GM21381 (cell line): ENCODE data around the gene CDK18.
"Not testable (repeated sequence)": the region's sequence is repeated elsewhere in the genome, so short reads cannot be mapped to it uniquely, and the experiment has no call there.

Experiments used
- ATAC-seq: cut with Tn5 transposase; IDR thresholded peaks from one replicate; pipeline ENCODE4 v1.9.1; 2021; ENCODE audit warnings: mild to moderate bottlenecking, moderate library complexity; ENCODE audit not compliant: unreplicated experiment

Gene CDK18

DNA sequence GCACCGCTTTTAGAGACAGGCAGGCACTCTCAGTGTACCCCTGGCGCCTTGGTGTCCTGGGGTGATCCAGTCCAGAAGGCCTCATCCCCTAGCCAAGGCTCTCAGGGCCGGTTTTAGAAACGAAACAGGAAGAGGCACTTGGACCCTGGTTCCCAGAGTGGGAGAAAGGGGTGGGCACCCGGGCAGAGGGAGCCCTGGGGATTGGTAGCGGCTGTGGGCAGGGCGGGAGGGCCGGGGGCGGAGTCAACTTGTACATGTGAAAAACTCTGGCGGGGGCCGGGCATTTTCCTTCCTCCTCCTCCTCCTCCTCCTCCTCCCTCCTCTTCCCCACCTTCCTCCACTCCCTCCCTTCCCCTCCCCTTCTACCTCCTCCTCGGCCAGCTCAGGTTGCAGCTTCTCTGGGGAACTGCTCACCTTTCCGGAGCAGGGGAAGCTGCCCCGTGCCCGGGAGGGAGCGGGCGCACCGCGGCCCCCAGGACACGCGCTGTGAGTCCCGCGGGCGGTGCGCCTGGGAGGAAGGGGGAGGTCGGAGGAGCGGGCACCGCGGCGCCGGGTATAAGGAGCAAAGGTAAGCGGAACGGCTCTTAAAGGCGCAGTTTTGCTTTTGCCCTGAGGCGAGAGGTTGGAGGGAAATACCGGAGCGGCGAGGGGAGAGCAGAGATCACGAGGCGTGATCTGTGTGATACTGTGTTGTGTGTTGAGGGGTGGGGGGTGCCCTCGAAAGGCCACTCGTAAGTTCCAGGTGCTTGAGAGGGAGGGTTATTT lies at the start of gene CDK18:
TSS of gene CDK18 (plus strand) at position 359 of the 765 bp plus-strand sequence. CDS start 18,499 bp downstream, outside the sequence.
- no peak for ATAC-seq

DNA sequence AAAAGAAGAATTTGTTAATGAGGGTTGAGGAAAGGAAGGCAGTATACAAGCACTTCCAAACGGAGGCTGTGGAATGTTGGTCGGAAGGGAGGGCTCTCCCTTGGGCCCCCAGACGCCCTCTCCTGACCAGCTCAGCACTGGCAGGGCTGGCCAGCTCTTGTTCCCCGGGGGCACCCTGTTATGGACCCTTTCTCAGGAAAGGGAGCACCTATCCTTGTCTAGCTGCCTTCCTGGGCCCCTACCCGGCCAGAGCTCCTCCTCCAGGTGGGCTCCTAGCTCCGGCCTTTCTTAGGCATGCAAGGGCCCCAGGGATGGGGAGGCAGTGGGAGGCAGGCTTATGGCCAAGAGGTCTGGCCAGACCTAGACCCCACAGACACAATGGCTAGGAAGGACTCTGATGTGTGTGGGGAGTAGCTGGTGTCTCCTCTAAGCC lies 49.5 kb upstream of the CDK18 start:
- ATAC-seq: no peak

DNA sequence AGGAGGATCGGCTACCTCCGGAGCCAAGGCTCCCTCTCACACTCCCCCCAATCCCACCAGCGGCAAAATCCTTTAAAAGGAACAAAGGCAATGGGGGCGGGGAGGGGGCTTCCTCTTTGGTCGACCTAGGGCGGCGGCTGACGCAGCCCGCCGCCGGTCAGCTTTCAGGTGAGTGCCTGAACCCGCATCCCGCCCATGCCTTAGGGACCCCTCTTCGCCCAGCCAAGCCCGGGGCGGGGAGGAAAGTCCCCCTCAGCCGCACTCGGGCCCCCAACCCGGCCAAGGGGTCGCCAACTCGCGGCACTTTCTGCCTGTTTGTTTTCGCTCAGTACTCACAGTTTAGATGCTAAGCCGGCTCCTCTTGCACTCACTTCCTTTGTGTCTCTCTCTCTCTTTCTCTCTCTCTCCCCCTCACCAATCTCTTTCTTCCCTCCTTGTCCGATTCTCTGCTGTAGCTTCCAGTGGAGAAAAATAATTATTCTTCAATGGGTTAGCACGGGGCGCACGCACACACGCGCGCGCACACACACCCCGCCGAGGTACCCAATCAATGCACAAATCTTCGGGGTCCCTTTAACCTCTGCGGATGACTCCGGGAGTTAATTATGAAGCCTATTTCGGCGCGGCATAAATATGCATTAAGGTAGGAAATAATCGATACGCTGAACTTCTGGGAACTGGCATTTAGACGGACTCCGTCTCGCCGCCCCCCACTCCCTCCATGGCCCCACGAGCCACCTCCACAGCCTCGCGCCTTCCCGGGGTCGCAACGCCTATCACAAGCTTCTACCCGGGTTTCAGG lies 48.7 kb upstream of the CDK18 start, which contains the start of gene BLACAT1:
TSS of gene BLACAT1 (minus strand) at position 465 of the 802 bp plus-strand sequence.
- ATAC-seq: no peak

DNA sequence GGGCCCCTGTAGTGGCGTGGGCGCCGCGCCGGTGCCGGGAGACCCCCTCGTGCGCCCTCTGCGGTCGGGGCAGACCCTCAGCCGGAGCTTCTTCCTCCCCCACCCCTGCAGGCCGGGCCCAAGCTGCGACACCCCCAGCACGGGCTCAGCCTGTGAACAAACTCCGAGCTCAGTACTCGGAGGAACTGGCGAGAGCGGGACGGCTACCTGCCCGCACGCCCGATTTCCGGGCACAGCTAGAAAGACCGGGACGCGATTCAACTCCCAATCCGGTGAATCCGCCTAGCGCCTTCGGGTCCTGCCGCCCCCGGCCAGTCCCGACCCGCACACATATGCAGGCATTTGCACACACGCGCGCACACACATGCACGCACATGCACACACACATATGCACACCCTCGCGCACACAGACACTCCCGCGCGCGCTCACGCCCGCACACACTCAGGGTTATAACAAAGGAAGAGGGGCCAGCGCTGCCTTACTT lies 48.0 kb upstream of the CDK18 start:
- ATAC-seq: no peak

DNA sequence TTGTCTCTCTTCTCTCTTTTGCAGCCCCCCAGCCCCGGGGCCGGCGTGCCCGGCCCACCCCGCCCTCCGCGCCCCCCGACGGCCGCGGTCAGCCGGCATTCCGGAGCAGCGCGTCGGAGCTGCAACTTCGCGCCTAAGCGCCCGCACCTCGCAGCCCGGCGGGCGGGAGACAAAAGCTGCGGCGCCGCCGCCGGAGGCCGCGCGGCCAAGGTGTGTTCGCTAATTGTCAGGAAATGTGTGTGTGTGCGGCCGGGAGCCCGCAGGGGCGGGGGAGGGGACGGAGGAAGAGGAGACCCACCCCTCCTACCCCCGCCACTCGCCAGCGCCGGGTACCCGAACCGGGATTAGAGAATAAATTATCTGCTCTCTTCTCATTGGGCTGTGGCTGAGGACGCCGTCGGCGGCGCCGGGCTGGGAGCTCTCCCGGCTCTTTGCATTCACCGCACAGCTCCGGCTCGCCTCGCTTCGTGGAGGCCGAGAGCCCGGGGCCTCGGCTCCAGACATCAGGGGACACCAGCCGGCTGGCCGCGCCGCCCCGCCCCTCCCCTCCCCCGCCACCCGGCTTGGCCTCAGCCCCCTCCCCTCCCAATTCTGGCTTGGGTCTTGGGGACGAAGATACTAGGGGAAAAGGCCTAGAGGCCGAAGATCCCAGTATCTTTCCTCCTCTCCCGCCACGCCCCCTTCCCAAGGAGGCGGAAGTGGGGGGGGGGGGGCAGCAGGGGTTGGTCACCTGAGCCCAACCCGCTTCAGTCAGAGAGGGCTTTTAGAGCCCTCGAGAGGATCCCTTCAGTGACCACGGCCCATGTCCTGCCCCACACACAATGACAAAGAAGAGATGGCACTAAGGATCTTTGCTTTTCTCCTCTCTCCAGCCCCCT lies 47.4 kb upstream of the CDK18 start:
- ATAC-seq: no peak

DNA sequence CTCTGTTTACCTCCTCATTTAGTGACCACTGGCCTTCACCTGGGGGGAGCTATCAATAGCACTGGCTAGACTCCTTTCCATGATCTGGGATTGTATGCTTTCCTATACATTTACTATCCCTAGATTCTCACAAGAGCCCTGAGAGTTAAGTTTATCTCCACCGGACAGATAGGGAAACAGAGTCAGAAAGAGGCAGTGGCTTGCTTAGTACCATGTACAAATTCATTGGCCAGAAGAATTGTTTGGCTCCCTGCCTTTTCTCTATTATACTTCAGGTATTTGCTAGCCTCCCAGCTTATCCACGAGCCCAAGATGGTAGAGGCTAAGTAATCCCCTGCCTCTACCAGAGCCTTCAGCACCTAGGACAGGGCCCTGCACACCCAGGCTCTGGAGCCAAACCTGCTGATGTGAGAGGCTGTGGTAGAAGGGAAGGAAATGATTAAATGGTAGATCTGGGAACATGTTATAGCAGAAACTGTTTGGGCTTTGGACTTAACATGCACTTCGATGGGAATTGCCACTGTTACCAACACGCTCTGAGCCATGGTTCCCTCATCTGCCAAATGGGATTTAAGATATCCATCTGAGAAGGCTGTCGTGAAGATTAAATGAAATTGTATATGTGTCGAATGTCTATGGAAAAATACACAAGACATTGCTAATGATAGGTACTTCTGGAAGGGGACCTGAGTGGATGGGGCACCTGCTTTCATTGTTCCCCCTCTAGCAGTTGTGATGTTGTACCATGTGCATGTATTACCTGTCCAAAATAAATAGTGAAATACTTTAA lies 45.5 kb upstream of the CDK18 start:
- no peak for ATAC-seq

DNA sequence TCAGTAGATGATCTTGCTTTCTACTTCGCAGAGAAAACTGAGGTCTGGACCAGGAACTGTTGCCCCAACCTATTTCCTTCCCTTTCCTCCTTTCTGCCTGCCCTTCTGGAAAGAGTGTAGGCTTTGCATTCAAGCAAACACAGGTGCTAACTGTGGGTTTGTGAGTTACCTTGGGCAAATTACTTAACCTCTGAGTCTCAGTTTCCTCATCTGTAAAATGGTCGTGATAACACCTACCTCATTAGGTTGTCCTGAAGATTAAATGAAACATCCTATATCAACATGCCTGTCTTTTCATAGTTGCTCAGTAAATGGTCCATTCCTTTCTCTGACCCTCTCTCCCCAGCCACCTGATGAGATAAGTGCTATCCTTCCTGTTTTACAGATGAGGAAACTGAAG lies 39.1 kb upstream of the CDK18 start:
- ATAC-seq: no peak

DNA sequence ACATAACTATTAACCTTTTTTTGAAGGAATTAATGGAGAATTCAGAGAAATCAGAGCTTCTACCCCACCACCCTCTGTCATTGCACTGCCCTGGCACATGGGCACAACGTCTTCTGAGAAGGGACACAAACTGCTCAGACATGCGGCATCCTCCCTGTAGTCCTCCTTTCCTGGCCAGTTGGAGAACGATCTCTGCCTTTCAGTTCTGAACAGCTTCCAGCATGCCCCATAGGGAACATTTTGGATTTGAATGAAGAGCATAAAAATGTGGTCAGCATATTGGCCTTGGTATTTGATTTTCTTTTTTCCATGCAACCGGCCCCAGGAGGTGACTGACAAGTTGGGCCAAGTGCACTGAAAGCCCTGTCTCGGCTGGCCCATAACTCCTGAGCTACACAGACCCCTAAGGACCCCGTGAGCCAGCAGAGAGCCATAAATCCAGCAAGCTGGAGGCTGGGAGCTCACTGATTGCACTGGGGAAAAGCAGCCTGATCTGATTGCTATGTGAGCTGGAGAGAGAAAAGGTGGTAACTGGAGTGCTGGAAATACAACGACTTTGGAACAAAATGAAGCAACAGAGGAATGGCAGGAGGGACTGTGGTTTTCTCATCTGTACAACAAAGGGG lies 37.8 kb upstream of the CDK18 start:
- no peak for ATAC-seq

DNA sequence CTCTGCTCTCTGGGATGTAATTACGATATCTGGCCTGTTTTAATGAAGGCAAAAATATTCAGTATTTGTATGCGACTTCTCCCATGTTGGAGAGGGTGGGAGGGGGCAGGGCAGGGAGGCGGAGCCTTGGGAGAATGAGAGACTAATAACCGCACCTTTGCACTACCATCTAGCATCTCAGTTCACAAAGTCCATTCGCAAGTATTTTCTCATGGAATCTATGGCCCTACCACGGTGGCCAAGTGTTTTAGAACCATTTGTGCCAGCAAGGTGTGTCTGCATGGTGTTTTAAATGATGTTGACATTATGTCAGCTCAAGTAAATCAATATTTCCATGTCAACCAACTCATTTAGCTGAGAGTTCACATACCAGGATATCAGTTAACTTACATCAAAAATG lies 34.3 kb upstream of the CDK18 start:
- ATAC-seq: no peak

DNA sequence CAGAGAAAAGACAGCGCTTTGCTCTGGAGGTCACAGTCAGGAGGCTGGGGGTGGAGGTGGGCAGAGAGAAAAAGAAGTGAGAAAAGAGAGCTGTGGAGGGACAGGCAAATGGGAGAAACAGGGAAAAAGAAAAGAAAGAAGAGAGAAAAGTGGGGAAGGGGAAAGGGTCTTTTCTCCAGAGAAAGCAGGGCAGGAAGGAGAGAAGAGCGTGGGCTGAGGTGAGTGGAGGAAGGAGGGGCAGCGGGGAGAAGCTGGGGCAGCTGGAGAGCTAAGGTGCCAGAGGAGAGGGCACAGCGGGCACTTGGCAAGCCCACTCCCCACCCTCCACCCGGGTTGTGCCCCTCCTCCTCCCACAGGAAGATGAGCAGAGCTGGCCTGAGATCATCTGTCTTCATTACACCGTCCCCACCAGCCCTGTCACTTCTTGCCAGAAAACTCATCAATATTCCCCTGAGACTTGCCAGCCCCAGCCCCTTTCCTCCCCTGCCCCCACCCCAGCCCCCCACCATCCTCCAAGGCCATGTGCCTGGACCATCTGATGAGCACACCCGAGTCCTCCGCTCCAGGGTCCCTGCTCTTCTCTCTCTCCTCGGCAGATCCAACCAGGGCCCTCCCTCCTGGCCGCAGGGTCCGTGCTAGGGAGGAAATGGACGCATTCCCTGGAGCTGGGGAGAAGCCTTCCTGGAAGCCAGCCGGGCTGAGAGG lies 31.6 kb upstream of the CDK18 start:
- ATAC-seq: no peak

DNA sequence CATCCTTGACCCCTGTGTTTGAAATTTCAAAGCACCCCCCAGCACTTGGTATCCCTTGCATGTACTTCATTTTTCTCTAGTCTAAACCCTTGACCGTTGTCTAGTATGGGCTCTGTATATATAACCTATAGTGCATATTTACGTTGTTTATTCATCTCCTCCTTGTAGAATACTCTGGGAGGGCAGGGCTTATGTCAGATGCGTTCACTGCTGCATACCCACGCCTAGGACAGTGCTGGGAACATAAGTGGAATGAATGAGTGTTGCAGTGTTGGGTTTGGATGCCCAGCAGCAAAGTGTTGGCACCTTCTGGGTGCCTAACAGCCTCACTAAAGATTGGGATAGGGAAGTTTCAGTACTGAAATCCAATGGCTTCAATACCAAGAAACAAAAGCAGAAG lies 31.0 kb upstream of the CDK18 start:
- no peak for ATAC-seq

DNA sequence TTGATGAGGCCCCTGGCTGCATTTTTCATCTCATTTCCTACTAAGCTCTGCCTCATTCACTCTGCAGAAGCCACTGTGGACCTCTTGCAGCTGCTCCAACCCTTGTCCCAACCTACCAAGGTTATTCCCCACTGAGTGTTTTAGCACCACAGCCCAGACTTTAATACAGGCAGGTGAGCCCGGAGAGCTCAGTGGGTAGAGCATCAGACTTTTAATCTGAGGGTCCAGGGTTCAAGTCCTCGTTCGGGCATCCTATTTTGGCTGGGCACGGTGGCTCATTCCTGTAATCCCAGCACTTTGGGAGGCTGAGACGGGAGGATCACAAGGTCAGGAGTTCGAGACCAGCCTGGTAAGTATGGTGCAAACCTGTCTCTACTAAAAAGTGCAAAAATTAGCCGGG lies 30.5 kb upstream of the CDK18 start:
- no peak for ATAC-seq

DNA sequence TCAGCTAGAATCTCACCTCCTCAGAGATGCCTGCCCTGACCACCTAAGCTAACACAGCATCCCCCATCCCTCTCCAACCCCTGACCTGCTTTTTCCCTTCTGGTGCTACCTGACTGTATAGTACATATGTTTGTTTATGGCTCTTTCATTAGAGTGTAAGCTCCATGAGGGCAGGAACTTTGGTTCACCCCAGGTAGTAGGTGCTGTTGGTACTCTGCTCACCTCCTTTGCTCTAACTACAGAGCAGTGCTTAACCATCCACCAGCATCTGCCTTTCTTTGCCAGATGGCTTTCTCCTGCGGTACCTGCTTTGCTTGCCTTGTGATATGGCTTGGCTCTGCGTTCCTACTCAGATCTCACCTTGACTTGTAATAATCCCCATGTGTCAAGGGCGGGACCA lies 29.9 kb upstream of the CDK18 start:
- no peak for ATAC-seq

DNA sequence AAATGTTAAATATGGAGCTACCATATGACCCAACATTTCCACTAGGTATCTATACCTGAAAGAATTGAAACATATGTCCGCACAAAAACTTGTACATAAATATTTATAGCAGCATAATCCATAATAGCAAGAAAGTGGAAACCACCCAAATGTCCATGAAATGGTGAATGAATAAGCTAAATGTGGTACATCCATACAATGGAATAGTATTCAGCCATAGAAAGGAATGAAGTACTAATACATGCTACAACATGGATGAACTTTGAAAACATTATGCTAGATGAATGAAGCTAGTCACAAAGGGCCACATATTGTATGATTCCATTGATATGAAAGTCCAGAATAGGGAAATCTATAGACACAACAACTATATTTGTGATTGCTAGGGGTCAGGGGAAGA lies 28.6 kb upstream of the CDK18 start:
- no peak for ATAC-seq

DNA sequence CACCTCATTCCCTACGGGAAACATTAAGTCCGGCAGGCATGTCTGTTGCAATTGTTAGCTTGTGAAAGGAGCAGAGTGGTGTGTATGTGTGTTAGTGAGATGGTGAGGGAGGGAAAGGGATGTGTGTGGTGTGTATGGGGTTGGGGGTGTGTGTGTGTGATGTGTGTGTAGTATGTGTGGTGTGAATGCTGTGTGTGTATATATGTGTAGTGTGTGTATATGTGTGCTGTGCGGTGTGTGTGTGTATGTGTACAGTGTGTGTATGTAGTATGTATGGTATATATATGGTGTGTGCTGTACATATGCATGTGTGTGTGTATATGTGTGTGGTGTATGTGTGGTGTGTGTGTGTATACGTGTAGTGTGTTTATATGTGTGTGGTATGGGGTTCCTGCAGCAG lies 27.8 kb upstream of the CDK18 start:
- no peak for ATAC-seq

DNA sequence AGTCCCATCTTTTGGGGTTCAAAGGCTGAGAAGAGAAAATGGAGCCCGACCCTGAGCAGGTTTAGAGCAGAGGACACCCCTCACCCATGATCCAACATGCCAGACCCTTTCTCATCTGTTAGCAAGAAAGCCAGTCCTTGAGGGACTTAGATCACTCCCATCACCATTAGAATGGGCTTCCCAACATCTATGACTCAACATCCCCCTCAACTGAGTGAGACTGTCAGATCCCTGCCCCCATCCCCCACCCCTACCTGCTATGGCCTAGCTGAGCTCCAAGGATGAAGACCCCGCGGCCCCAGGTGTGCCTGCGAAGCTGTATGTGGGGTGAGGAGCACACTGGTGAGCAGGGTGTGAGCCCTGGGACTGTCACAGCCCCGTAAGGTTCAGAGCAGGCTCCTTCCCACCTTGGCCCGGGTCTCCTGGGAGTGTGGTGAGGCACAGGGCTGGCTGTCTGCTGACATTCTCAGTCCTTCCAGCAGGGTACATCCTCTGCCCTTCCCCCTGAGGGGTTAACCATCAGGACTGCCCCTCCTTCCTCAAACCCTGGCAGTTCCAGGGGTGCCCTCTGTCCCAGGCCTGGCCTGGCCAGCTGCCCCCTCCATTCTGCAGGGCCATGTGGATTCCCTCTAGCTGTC lies 27.2 kb upstream of the CDK18 start:
- ATAC-seq: no peak

DNA sequence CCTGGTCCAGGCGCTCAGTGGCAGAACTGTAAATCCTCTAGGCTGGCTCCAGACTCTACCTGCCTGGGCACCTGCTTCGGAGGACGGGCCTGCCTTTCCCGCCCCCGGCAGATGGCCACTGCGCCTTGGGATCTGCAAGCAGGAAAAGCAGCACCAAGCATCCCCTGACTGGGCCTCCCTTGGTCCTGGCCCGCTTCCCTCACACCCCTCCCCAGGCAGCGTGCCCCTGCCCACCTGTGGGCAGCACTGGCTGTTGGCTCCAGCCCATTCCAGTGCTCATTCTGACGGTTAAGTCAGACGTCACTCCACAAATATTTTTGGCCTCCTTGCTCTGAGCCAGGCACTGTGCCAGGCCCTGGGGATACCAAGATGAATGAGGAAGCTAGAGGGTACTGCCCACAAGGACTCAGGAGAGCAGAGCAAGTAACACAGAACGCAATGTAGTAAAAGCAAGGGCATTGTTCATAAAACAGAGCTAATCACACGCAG lies 26.7 kb upstream of the CDK18 start:
- ATAC-seq: no peak

DNA sequence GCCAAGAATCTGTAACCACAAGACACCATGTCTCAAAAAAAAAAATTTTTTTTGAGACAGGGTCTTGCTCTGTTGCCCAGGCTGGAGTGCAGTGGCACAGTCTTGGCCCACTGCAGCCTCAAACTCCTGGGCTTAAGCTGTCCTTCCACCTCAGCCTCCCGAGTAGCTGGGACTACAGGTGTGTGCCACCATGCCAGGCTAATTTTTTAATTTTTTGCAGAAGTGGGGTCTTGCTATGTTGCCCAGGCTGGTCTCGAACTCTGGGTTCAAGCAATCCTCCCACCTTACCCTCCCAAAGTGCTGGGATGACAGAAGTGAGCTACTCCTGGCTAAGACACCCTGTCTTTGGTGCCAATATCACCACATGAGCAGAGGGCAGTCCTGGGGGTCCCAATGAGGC lies 25.5 kb upstream of the CDK18 start:
- not testable (repeated sequence) for ATAC-seq
